ENCODE results near the gene CARS2. TPM values are rescaled to one million over a fixed set of nuclear protein-coding genes. Genes with fewer than 3 reads are reported as not detected.

CARS2 gene
- total RNA-seq, 1 experiment from 2014 or later: 41.9 TPM

- no peak overlapping the region for H2BK15ac ChIP-seq (ENCODE audit: low read depth, low read length)
- H4K20me1 ChIP-seq (ENCODE audit: control insufficient read depth, insufficient read depth, insufficient read length): no peaks in the 10 kb centered on the region
- no peak overlapping the region for H2AK5ac ChIP-seq (ENCODE audit: insufficient read length, low read length)
- no peak overlapping the region for H4K8ac ChIP-seq (replicated peaks; ENCODE audit: insufficient read length, low read depth, low read length)
- H3K27ac ChIP-seq (ENCODE audit: insufficient read length, low read depth, low read length): no peak overlapping the region
- H3K4me1 ChIP-seq (ENCODE audit: insufficient read depth, low read length): no peaks in the 10 kb centered on the region
- no peak overlapping the region for H3K4me2 ChIP-seq (ENCODE audit: insufficient read depth, insufficient read length, low read length)
- Mint-ChIP-seq H3K27ac (no peak overlapping the region), H3K27me3 (ENCODE audit: low read depth) (peaks cover 2% of the 10 kb centered on the region; the same call in 1 of the 2 replicates), H3K4me3 (no peak overlapping the region), H3K36me3 (ENCODE audit: insufficient read depth in 1 of 3, low read depth in 3 of 3) (peaks cover 0 to 6% (median 5%) of the 10 kb centered on the region in 3 experiments; a peak in 1 of 7 replicates), H3K9me3 (peaks cover 10 to 11% of the 10 kb centered on the region in 2 experiments; a peak in 4 of 5 replicates), H3K4me1 (peaks cover 4 to 5% of the 10 kb centered on the region in 2 experiments)
- no peak for TF ChIP-seq CTCF (conservative IDR thresholded peaks at IDR 0.05)
- H3K14ac ChIP-seq (ENCODE audit: insufficient read depth, low read length): no peak overlapping the region
- no peak for DNase-seq
- H3K23me2 ChIP-seq (ENCODE audit: insufficient read length, low read depth, low read length, poor library complexity, severe bottlenecking): no peaks in the 10 kb centered on the region
- H3T11ph ChIP-seq (ENCODE audit: low read length): no peak overlapping the region
- H3K18ac ChIP-seq (ENCODE audit: insufficient read length, low read depth, low read length): no peak overlapping the region
- H2BK12ac ChIP-seq (ENCODE audit: insufficient read length, low read depth, low read length): no peak overlapping the region
- H3K56ac ChIP-seq (ENCODE audit: insufficient read length, low read depth, low read length): no peak overlapping the region
- no peaks in the 10 kb centered on the region for H3K79me1 ChIP-seq (ENCODE audit: insufficient read depth, low read depth, low read length, poor library complexity, severe bottlenecking)
- no peak overlapping the region for H2BK120ac ChIP-seq (ENCODE audit: low read depth, low read length, poor library complexity, severe bottlenecking)
- no peak overlapping the region for H2AFZ ChIP-seq (ENCODE audit: low read length)
- no peak overlapping the region for H4K5ac ChIP-seq (ENCODE audit: insufficient read length, low read depth, low read length)
- no peak overlapping the region for H2BK20ac ChIP-seq (ENCODE audit: low read depth, low read length, poor library complexity, severe bottlenecking)
- WGBS (ENCODE audit: extremely low coverage, insufficient read length, low lambda C conversion rate): 100% methylated on average over 1 of the region's 6 CpGs
- H3K23ac ChIP-seq (ENCODE audit: insufficient read length, low read depth, low read length): no peak overlapping the region
- no peaks in the 10 kb centered on the region for H3K79me2 ChIP-seq (ENCODE audit: insufficient read depth, low read length)
- no peaks in the 10 kb centered on the region for H3K27me3 ChIP-seq (ENCODE audit: insufficient read depth, low read length)
- no peak overlapping the region for H3K4ac ChIP-seq (ENCODE audit: low read depth, low read length)
- H4K91ac ChIP-seq (ENCODE audit: insufficient read length, low read depth, low read length): no peak overlapping the region
- no peaks in the 10 kb centered on the region for H3K9me3 ChIP-seq (ENCODE audit: control insufficient read depth, low read depth, low read length)
- no peak overlapping the region for H2BK5ac ChIP-seq (ENCODE audit: insufficient read length, low read length)
- no peak overlapping the region for H3K9ac ChIP-seq (ENCODE audit: extremely low read depth, insufficient read length, low read length)
Observed at GRCh38 chr13:110605132-110605531, 100.8 kb downstream of the CARS2 start.
